Measurements from ENCODE around the gene CDH23. TPM values are rescaled to one million over a fixed set of nuclear protein-coding genes. Genes with fewer than 3 reads are reported as not detected.

CDH23 gene
- total RNA-seq, 1 donor from 2014 or later: 5.4 TPM

DNA sequence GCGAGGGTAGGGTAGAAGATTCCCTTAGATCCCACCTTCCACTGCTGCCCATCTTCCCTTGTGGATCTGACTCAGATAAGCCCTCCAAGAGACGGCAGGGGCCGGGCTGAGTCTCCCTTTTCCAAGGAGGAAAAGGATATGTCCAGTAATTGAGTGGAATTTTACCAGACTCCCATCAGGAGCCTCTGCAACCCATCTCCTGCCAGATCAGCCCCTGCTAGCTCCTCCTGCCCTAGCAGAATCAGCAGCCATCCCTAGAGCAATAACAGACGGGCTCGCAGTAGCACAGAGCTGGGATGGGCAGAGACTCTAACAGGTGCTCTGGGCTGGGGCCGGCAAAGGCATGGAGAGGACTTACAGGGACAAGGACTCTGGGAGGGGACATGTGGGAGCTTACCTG, 249.3 kb downstream of the CDH23 start:
- intact Hi-C loops (cut with micrococcal nuclease): no loop called here
- no peak for DNase-seq
- no peak for ATAC-seq

DNA sequence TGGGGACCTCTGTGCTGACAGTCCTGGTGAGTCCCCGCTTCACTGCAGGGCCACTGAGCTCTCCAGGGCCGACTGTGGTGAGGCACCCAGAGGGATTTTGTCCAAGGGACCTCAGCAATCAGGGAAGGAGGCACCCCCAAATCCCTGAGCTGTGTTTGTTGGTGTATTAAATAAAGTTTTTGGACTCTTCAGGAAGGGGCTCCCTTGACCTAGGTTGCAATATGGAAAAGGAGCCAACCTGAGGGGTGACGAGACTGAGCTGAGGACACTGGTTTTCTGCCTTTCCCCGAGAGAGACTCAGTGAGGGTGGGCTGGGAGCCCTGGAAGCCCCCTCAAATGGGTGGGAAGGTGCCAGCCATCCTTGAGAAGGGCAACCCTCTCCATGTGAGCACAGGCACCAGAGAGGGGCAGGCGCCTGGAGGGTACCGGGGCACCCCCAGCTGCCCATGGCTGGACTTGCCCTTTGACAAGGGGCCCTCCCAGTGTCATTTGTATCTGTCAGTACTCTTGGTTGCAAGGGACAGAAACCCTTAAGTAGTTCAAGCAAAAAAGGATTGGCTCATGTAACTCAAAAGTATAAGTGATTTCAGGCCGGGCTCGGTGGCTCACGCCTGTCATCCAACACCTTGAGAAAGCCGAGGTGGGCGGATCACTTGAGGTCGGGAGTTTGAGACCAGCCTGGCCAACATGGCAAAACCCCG, 250.0 kb downstream of the CDH23 start:
- no peak for ATAC-seq
- DNase-seq: no peak
- intact Hi-C loops (cut with micrococcal nuclease): no loop called here

DNA sequence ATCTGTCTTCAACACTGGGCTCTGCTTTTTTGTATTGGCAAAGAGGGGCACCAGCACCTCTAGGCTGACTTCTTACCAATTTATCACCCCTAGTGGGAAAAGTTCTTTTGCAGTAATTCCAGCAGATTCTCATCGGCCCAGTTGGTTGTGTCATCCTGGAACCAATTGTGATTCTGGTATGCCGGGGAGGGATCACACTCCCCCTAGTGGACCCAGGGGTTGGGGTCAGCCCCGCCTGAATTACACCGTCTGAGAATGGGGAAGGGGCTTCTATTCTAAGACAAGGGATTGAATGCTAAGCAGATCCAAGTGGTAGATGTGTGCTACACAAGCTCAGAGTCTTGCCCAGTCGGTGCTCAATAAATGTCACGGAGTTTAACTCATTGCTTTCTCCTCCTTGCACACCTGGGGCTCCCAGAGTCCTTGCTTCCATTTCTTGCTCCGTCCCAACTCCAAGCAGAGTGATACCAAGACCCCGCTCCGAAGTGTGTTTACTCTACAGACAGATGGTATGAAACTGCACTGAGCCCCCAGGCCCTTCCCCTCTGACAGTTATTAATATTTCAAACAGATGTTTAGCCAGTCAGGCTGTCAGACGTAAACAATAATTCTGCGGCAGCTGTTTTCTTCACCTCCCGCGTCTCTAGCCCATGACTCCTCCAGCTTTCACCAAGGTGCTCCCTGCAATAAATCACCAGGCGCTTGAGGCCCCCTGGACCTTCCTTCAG, 251.0 kb downstream of the CDH23 start:
- no peak for DNase-seq
- intact Hi-C loops (cut with micrococcal nuclease): no loop called here
- ATAC-seq: peak; percentile 24

DNA sequence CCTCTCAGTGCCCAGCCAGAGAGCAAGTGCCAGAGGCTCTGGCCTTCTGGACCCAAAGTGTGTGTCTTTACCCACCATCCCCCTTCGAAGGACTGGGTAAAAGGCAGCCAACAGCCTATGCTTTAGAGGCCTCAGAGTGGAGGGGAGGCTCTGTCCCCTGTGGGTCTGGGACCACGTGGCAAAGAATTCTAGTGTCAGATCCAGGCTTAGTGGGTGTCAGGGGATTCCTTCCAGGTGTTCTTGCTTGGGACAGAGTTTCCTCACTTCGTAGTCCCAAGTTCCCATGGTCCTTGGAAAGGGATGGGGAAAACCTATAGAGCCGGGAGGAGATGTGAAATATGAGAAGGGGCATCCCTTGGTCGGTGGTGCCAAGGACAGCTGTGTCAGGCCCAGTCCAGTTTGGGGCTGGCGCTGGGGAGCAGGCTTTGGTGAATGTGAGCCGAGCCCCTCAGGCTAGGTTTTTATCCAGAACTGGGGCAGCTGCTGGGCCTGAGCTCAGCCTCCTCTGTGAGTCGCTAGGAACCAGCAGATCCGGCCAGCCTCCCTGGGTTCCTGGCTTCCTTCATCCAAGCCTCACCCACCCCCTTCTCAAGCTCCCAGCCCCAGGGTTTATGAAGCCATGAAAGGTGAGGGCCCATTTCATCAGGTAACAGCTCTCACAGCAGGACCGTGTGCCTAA, 251.7 kb downstream of the CDH23 start:
- DNase-seq (no peak), ATAC-seq (no peak)
- intact Hi-C loops (cut with micrococcal nuclease): no loop called here

GRCh38 chr10:71648933-71649320, 252.2 kb downstream of the CDH23 start:
- no peak for DNase-seq
- intact Hi-C loops (cut with micrococcal nuclease): no loop called here
- ATAC-seq: no peak

DNA sequence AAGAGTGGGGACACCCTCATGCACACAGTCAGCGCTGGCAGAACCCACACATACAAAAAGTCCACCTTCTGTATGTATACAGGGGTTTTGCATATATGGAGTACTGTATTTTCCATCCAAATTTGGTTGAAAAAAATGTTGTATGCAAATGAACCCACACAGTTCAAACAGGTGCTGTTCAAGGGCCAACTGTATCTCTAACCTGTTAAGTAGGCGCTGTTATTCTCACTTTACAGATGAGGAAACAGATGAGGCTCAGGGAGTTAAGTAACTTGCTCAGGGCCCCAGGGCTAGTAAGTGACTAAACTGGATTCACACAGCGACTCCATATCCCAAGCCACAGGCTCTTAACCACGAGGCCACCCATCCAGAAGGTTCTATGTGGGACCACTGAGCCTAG, 252.9 kb downstream of the CDH23 start:
- DNase-seq: no peak
- intact Hi-C loops (cut with micrococcal nuclease): no loop called here
- no peak for ATAC-seq

- no peak for DNase-seq
These were observed 253.7 kb downstream of the CDH23 start for GRCh38 chr10:71650397-71650796.

DNA sequence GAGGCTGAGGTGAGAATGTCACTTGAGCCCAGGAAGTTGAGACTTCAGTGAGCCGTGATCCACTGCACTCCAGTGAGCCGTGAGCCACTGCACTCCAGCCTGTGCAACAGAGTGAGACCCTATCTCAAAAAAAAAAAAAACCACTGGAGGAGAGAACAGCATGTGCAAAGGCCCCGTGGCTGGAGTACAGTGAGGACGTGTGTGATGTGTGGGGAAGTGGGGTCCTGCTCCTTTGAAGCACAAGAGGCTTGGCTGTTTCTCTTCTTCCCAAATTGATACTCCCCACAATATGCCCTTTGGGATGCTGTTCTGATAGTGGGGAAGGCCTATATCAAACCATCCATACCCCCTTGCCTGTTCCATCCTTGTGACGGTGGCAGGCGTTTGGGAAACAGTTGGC, 254.7 kb downstream of the CDH23 start:
- intact Hi-C loops (cut with micrococcal nuclease): no loop called here
- DNase-seq (no peak), ATAC-seq (no peak)

More at GRCh38 chr10:71650397-71650796, 253.7 kb downstream of the CDH23 start:
- intact Hi-C loops (cut with micrococcal nuclease): no loop called here
- no peak for ATAC-seq

DNA sequence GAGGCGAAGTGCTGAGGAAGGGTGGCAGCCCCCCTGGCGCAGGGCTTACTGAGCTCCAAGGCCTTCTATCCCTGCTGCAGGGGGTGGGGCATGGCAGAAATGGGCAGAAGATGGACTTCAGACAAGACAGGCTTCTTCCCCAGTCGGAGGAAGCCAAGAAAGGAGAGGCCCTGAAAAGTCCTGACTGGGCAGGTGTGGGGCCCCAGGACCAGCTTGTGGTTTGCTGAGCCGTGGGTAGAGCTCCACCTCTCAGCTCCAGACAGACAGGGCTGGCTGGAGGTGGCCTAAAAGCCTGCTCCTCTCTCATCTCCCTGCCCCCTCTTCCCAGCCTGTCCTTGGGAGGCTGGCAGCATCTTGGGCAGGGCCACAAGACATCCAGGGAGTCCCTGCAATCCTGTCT, 255.2 kb downstream of the CDH23 start:
- intact Hi-C loops (cut with micrococcal nuclease): no loop called here
- ATAC-seq (no peak), DNase-seq (no peak)

DNA sequence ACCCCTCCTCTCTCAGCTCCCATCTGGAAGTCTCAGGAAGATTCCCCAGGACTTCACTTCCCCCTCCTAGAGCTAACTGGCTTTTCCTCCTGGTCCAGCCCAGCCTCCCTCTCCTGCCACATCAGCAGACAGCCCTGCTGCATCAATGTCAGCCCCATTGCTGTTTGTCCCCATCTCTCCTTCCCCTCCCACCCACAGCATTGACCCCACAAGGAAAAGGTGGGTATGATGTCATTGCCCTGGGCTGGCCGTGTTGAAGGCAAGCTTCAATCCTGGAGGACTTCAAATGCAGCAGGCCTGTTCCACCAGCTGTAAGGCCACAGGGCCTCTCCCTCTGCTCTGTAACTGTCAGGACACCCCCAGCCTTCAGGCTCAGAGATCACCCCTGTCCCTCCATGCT, 256.3 kb downstream of the CDH23 start:
- DNase-seq (no peak), ATAC-seq (no peak)
- intact Hi-C loops (cut with micrococcal nuclease): no loop called here

- ATAC-seq (peak; percentile 61), DNase-seq (no peak)
- intact Hi-C loops (cut with micrococcal nuclease): no loop called here
These were observed 259.5 kb downstream of the CDH23 start for GRCh38 chr10:71656220-71656619.

DNA sequence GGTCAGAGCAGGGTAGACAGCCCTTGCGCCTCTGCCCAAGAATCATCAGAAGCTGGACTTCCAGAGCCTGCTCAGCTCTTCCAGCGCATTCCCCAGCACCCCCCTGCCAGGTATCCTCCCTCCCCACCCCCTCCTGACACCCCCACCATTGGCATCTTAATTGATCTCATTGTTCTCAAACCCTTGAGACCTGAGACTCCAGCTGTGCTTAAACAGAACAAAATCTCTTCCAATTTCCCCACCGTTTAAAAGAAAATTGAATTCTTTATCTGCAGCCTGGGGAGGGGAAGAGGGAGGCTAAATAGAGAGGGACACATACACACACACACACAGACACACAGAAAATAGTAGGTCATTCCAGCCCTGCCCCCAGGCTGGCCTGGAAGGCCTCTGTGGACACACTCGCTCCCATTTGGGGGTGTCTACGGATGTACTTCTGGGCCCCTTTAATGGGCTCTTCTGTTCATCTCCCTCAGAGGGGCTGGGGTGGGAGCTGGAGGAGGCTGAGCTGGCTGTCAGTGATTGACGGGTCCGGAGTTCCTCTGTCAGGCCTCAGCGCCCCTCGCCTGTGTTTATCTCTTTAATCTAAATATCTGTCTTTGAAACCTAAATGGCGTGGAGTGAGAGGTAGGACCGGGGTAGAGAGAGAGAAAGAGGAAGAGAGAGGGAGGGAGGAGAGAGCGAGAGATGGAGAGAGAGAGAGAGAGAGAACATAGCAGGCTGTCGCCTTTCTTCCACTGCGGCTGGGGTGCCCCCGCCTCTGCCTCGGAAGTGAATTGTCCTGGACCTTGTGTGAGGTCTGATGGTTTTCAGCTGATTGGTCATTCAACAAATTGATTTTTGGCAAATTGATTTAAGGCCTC, 261.1 kb downstream of the CDH23 start:
- ATAC-seq: no peak
- no peak for DNase-seq
- intact Hi-C loops (cut with micrococcal nuclease): no loop called here

GRCh38 chr10:71658467-71658745, 261.7 kb downstream of the CDH23 start:
- intact Hi-C loops (cut with micrococcal nuclease): no loop called here
- no peak for ATAC-seq
- DNase-seq: no peak

DNA sequence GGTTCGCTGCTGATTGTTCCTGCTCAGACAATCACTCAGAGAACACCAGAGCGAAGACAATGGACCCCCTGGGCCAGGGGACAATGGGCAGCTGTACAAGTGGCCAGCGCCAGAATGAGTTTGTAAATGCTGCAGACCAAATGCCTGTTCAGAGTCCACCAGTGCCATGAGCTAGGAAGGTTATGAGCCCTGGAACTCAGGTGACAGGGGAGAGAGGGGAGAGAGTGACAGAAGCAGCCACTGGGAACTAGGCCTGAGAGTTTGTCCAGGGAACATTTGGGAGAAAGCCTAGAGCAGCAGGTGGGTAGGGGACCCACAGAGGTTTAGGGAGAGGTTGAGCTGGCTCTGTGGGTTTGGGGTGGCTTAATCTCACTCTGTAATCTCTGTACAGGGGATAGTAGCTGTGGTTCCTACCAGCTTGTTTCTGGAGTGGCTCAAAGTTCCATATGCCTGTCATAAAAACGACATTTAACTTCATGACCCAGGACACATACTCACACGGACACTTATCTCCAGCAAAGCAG, 262.5 kb downstream of the CDH23 start:
- intact Hi-C loops (cut with micrococcal nuclease): no loop called here
- ATAC-seq (no peak), DNase-seq (no peak)

DNA sequence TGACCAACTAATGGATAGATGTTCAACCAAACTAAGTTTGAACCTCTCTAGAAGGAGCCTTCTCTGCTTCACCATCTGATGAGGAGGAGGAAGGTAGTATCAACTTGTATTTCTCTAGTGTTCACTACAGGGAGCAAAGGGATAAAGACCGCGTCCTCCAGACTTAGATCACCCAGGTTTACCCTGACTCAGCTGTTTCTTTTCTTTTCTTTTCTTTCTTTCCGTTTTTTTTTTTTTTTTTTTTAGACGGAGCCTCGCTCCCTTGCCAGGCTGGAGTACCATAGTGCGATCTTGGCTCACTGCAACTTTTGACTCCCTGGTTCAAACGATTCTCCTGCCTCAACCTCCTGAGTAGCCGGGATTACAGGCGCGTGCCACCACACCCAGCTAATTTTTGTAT, 263.0 kb downstream of the CDH23 start:
- intact Hi-C loops (cut with micrococcal nuclease): no loop called here
- ATAC-seq: no peak
- no peak for DNase-seq

DNA sequence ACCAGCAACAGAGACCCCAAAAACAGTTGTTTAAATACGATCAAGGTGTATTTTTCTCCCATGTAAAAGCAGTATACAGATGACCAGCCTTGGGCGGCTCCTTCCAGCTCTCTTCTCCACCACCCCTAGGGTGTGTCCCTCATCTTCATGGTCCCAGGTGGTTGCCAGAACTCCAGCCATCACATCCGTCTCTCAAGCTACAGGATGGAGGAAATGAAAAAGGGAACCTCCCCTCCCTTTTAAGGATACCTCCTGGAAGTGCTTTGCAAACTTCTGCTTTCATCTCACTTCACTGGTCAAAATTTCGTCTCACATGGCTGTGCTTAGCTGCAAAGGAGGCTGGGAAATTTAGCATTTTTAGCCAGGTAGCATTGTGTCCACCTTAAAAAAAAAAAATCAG, 263.6 kb downstream of the CDH23 start:
- ATAC-seq (no peak), DNase-seq (no peak)
- intact Hi-C loops (cut with micrococcal nuclease): no loop called here

GRCh38 chr10:71661060-71661622, 264.4 kb downstream of the CDH23 start:
- intact Hi-C loops (cut with micrococcal nuclease): no loop called here
- DNase-seq (no peak), ATAC-seq (no peak)

DNA sequence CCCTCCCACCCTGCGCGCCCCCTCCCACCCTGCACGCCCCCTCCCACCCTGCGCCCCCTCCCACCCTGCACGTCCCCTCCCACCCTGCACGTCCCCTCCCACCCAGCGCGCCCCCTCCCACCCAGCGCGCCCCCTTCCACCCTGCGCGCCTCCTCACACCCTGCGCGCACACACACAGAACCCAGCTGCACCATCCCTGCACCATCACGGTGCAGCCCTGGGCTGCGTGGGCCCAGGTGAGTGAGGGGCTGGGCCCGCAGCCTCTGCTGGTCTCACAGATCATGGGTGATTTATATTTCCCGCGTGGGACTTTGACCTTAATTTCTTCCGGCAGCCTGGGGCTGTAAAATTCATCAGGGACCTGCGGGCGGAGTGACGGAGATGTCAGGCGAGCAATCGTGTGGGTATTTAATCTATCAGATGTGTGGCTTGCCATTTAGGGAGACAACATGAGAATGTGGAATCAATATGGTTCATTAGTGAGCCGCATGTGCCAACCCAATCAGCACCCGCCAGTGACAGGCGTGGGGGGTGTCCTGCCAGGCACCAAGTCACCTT, 265.1 kb downstream of the CDH23 start:
- DNase-seq (no peak), ATAC-seq (no peak)
- intact Hi-C loops (cut with micrococcal nuclease): no loop called here

GRCh38 chr10:71663311-71663710, 266.6 kb downstream of the CDH23 start:
- ATAC-seq (no peak), DNase-seq (no peak)
- intact Hi-C loops (cut with micrococcal nuclease): no loop called here

Measured in left ventricle myocardium superior (tissue), 1 donor.